Activated naive CD8-positive, alpha-beta T cell treated with anti-CD3 and anti-CD28 coated beads for 36 hours (primary cell): ENCODE measurements around the gene DRGX. TPM values are rescaled to one million over a fixed set of nuclear protein-coding genes. Genes with fewer than 3 reads are reported as not detected.

Experiments used
- DNase-seq: peaks from one replicate; pipeline ENCODE4 v3.0.0; 2021
- H3K27ac Mint-ChIP-seq: one replicate; pipeline ENCODE4 v1.8.0; 2022; ENCODE audit warnings: mild to moderate bottlenecking, moderate library complexity, mixed read lengths
- H3K27me3 Mint-ChIP-seq: one replicate; pipeline ENCODE4 v1.8.0; 2022; ENCODE audit warnings: mild to moderate bottlenecking, mixed read lengths
- H3K36me3 Mint-ChIP-seq: one replicate; pipeline ENCODE4 v1.8.0; 2021; ENCODE audit warnings: mild to moderate bottlenecking, mixed read lengths
- H3K4me1 Mint-ChIP-seq: one replicate; pipeline ENCODE4 v1.8.0; 2021; ENCODE audit warnings: mixed read lengths
- H3K4me3 Mint-ChIP-seq: one replicate; pipeline ENCODE4 v1.8.0; 2022; ENCODE audit warnings: mild to moderate bottlenecking, moderate library complexity, mixed read lengths
- H3K9me3 Mint-ChIP-seq: one replicate; pipeline ENCODE4 v1.8.0; 2022; ENCODE audit warnings: mixed read lengths
- total RNA-seq, 2 experiments: library from RNA; stranded (reverse); gene quantifications; one replicate each; pipeline ENCODE4 v1.2.3, GENCODE V29; 2021

DRGX gene
- not detected for total RNA-seq

DNA sequence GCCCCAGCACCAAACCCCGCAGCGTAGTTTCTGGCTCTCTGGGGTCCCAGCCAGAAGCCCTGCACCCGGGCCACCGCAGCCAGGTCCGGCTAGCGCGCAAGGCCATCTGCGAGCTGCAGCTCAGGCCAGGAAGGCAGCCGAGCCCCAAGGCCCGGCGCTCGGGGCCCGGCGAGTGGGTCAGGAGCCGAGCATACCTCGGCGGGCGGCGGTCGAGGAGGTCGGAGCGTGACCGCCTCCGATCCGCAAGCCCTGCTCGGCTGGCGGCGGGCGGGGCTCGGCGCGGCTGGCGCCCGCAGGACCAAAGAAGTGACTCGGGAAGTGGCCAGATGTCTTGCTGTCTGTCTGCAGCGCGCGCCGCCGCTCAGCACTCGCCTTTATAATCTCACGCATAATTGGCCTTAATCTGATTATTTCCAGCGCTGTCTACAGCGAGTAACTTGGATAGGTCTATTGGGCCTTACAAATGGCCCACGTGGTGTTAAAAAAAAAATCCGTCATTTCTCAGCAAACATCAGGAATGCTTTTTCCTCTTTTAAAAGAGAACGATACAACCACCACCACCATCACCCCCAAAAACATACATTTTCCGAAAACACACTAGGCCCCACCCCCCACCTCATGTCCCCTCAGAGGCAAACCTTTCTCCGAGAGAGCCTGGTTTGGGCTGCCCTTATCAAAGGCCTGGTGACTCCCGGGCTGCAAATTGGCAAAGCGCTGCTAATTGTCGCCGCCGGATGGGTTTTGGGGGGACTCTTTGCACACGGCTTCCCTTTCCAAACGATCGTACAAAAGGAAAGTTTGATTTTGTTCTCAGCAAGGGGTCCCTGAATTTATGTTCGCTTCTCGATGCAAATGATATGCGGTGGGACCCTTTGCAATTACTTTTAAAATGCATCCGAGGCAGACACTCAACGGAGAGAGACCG, at the start of gene DRGX:
Gene DRGX, minus strand, starts transcription at position 349 of the 925 bp plus-strand sequence. CDS start 649 bp downstream, outside the sequence.
- H3K4me3 Mint-ChIP-seq, result no peak within 1 kb of the TSS
- peaks cover 5% of the 10 kb centered on the region for H3K4me1 Mint-ChIP-seq
- H3K27me3 Mint-ChIP-seq, result peaks cover 92% of the 10 kb centered on the region
- no peaks in the 10 kb centered on the region for H3K9me3 Mint-ChIP-seq
- H3K27ac Mint-ChIP-seq, result no peak within 1 kb of the TSS
- no peaks in the 10 kb centered on the region for H3K36me3 Mint-ChIP-seq
- DNase-seq, result no peak

DNA sequence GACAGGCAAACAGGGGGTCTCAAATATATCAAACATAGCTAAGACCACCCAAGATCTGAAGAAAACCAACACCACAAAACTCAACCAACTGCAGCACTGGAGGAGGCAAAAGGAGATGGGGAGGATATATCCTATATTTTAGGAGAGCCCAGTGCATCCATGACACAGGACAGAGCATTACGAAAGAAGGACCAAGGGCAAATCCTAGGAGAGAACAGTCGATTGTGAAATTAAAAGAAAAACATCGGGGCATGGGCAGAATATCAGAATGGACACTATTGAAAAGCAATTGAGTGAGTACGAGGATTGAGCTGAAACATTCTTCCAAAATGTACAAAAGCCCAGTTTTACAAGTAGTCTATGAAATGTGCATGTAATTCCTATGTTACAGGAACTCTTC, 48.5 kb upstream of the DRGX start:
- Mint-ChIP-seq H3K4me1 (peaks cover 17% of the 10 kb centered on the region), H3K27ac (no peak overlapping the region), H3K27me3 (peaks cover 12% of the 10 kb centered on the region), H3K36me3 (peaks cover 11% of the 10 kb centered on the region), H3K9me3 (peaks cover 16% of the 10 kb centered on the region), H3K4me3 (no peak overlapping the region)
- DNase-seq, result no peak

DNA sequence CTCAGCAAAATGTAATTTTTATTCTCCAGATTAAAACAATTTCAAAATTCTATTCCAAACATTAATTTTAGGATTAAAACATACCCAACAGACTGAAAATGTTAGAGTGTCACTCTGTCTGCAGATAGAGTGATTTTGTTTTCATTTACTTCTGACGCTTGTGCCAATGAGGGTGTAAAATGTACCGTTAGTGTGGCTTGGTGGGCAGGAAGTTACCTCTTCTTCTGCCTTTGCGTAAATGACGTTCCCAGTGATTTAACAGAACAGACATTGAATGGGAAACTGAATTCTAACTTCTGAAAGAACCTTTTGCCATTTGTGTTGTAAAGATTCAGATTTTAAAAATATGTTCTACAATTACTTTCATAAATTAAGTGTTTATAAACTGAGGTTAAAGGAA, 47.0 kb upstream of the DRGX start:
- Mint-ChIP-seq H3K27ac (no peak overlapping the region), H3K27me3 (peaks cover 12% of the 10 kb centered on the region), H3K9me3 (peaks cover 6% of the 10 kb centered on the region), H3K4me1 (peaks cover 17% of the 10 kb centered on the region), H3K36me3 (peaks cover 8% of the 10 kb centered on the region), H3K4me3 (no peak overlapping the region)
- no peak for DNase-seq

DNA sequence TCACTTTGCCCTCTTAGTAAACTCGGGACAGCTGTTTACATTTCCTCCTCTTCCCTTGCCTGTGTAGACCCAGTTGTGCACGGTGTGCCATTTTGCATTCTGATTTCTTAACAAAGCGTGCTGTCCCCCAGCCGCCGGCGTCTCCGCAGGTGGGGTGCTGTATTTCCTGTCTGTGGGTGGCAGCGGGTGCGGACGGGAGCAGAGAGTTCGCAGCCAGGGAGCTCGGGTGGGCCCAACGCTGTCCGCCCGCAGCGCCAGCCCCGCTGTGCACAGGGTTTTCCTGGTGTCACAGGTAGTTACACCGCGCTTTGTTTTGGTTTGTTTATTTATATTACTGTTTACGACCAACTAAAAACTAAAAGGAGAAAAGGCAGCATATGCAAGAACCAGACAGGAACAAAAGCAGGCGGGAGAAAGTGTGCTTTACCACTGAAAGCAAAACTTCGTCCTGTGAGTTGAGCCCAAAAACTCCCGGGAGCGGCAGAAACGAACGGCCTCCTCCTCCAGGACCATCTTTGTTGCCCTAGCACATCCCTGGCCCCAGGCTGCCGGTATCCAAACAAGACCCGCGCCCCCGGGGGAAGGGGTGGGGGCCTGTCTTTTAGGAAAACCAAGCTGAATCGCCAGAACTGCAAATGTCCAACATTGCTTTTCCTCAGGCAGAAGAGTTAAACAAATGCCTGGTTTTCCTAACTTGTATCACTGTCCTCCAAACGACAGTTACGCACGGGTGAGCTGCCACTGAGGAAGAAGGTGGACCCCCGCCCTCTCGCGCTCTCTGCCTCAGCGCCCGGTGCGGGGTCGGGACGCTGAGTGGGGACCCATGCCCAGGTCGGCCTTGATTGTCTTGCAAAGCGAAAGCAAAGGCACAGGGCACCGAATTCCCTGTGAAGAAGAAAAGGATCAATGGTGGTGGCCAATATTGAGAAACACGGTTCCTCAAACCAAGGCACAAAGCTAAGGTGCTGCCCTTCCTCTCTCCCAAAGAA, 45.9 kb upstream of the DRGX start:
- Mint-ChIP-seq H3K27me3 (peaks cover 12% of the 10 kb centered on the region), H3K36me3 (peaks cover 8% of the 10 kb centered on the region), H3K4me1 (peaks cover 13% of the 10 kb centered on the region), H3K4me3 (peak overlapping the region; percentile 58), H3K27ac (no peak overlapping the region), H3K9me3 (peaks cover 3% of the 10 kb centered on the region)
- peak; percentile 24 for DNase-seq

DNA sequence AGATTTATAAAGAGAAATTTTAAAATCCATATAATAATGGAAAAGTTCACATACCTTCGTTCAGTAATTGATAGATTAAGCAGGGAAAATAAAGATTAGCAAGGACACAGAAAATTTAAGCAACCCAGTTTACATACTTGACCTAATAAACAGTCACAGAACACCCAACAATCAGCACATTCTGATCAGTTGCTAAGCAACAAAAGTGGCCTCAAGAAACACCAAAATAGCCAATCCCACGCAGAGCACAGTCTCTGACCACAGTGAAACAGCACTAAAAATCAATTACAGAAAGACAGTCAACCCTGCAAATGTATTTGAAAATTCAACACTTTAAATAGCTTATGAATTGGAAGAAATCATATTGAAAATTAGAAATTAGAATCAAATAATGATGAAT, 39.3 kb upstream of the DRGX start:
- H3K27me3 Mint-ChIP-seq, result no peaks in the 10 kb centered on the region
- H3K9me3 Mint-ChIP-seq, result peaks cover 2% of the 10 kb centered on the region
- DNase-seq, result no peak
- H3K36me3 Mint-ChIP-seq, result peaks cover 8% of the 10 kb centered on the region
- no peak overlapping the region for H3K4me3 Mint-ChIP-seq
- H3K27ac Mint-ChIP-seq, result no peak overlapping the region
- no peaks in the 10 kb centered on the region for H3K4me1 Mint-ChIP-seq

DNA sequence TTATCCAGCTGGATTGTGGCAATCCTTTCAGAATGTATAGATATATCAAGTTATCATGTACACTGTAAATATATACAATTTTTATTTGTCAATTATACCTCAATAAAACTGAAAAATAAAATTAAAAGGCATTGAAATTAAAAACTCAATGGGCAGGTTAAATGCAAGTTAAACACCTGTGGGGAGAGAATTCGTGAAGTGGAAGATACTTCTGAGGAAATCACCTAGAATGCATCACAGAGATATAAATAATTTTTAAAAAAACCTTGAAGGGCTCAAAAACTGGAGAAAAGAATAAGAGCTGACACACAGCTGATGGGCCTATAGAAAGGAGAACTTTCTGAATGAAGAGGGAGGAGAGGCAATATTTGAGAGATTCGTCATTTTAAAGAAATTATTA, 37.2 kb upstream of the DRGX start:
- Mint-ChIP-seq H3K4me3 (no peak overlapping the region), H3K27me3 (no peaks in the 10 kb centered on the region), H3K4me1 (no peaks in the 10 kb centered on the region), H3K9me3 (peaks cover 2% of the 10 kb centered on the region), H3K27ac (no peak overlapping the region), H3K36me3 (peaks cover 4% of the 10 kb centered on the region)
- DNase-seq, result no peak

DNA sequence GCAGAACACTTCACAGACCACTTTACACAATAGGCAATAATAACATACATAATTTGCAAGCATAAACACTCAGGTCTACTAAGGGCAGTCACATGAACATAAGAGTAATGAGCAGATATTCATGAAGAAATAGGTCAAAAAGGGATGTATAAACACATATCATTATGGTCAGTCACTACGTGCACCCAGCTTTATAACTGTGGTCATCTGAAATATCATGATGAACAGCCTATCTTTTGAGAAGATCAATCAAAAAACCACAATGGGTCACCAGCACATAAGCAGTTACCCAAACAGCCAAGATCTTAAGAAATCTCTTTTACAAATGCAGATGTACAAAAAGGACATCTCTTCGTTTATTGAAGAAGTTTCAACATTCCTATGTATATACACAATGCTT, 35.5 kb upstream of the DRGX start:
- DNase-seq, result no peak
- Mint-ChIP-seq H3K27me3 (no peaks in the 10 kb centered on the region), H3K36me3 (peaks cover 4% of the 10 kb centered on the region), H3K27ac (no peak overlapping the region), H3K9me3 (peaks cover 2% of the 10 kb centered on the region), H3K4me3 (no peak overlapping the region), H3K4me1 (no peaks in the 10 kb centered on the region)

DNA sequence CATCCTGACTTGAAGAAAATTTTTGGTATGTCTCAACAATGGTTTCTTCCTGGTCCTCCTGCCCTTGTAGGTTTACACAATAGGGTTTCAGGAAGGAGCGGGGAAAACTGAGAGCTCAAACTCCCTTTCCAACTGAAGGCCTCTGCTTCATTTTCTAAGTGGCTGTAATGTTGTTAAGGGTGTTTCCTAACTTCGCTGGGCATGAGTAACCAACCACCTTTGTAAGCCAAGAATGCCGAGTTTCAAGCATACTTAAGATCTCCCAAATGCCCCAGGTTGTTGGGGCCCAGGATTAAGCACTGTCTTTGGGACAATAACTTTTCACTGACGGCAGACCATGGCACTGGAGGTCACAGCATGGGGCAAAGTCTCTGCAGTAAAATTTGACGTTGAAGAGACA, 33.6 kb upstream of the DRGX start:
- H3K9me3 Mint-ChIP-seq, result peaks cover 6% of the 10 kb centered on the region
- H3K4me3 Mint-ChIP-seq, result no peak overlapping the region
- no peak overlapping the region for H3K27ac Mint-ChIP-seq
- peaks cover 4% of the 10 kb centered on the region for H3K36me3 Mint-ChIP-seq
- DNase-seq, result no peak
- H3K4me1 Mint-ChIP-seq, result no peaks in the 10 kb centered on the region
- H3K27me3 Mint-ChIP-seq, result no peaks in the 10 kb centered on the region

DNA sequence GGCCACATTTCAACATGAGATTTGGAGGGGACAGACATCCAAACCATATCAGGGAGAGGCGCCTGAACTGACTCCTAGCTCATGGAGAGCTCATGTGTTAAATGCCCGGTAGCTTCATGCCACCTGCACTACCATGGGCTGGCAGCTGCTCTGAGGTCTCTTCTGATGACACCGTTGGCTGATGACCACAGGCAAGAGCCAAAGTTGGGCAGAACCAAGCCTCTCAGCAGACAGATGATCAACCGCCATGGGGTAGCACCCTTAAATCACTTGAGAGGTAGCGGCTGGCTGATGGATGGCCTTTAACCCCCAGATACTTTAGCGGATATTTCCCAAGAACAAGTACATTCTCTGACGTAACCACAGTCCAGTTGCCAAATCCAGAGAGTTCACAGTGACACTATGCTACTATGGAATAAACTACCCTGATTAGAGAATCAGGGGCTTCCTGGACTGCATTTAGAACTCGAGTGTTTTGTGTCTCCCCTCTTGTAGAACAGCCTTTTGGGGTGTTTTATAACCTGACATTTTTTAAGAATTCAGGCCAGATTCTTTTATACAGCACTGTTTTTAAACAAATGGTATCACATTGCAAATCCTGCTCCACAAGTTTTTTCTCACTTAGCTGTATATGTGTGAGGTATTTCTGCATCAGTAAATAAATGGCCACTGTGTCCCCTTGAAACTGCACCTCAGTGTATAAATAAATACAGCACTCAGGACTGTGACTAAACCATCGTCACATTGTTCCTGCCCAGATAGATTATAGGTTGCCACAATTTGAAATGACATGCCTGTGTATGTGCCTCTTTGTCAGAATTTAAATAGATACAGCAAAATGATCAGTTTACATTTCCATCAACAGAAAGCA, 30.8 kb upstream of the DRGX start:
- Mint-ChIP-seq H3K9me3 (peaks cover 9% of the 10 kb centered on the region), H3K4me1 (no peaks in the 10 kb centered on the region), H3K27ac (no peak overlapping the region), H3K4me3 (no peak overlapping the region), H3K36me3 (peaks cover 4% of the 10 kb centered on the region), H3K27me3 (peaks cover 4% of the 10 kb centered on the region)
- no peak for DNase-seq

DNA sequence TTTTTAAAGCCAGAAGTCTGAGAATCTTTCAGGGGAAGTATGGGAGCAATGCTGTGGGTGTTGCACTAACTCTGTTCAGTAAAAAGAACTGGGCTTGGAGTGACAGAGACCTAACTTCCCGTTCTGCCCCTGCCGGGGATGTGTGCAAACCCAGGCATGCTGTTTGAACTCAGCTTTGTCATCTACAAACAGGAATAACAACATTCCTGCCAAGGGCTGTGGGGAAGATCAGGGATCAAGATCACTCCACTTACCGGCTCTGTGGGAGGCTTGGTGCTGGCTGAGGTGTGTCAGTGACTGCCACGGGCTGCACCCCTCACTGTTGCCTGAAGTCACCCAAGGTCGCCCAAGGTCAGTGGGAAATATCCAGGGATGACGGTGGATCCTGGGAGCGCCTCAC, 23.1 kb upstream of the DRGX start:
- Mint-ChIP-seq H3K27ac (no peak overlapping the region), H3K4me1 (no peaks in the 10 kb centered on the region), H3K4me3 (no peak overlapping the region), H3K36me3 (no peaks in the 10 kb centered on the region), H3K9me3 (peaks cover under 1% of the 10 kb centered on the region), H3K27me3 (peaks cover 8% of the 10 kb centered on the region)
- DNase-seq, result no peak

DNA sequence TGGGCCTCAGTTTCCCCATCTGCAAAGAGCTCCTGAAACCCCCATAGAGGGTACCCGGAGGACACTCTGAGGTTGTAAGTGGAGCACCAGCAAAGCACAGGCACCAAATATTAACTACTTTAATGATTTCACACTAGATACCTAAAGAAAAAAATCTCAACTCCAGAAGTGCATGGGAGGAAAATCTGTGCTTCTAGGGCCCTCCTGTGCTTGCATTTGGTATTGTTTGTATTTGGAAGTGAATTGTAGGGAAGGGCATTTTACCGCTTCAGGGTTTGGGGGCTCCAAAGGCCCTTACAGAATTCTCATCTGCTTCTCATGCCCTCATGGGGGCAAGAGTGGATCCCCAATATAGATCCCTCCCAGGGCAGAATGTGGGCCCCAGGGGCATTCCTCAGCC, 22.4 kb upstream of the DRGX start:
- Mint-ChIP-seq H3K4me1 (no peaks in the 10 kb centered on the region), H3K27me3 (peaks cover 4% of the 10 kb centered on the region), H3K27ac (no peak overlapping the region), H3K4me3 (no peak overlapping the region), H3K36me3 (no peaks in the 10 kb centered on the region), H3K9me3 (no peaks in the 10 kb centered on the region)
- DNase-seq, result no peak

DNA sequence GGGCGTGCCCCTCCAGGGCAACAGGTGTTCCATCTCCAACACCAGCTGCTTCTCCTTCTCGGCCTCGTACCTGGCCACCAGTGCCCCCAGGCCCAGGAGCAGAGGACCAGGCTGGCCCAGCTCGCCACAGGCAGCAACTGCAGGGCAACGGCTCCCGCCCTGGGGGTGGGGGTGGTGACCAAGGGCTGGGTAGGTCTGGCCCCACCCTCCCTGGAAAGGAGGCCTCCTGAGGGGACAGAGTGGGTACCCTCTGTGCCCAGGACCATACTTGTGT, 22.1 kb upstream of the DRGX start:
- Mint-ChIP-seq H3K9me3 (no peaks in the 10 kb centered on the region), H3K27ac (no peak overlapping the region), H3K4me3 (no peak overlapping the region), H3K4me1 (no peaks in the 10 kb centered on the region), H3K36me3 (no peaks in the 10 kb centered on the region), H3K27me3 (peaks cover 4% of the 10 kb centered on the region)
- DNase-seq, result no peak

DNA sequence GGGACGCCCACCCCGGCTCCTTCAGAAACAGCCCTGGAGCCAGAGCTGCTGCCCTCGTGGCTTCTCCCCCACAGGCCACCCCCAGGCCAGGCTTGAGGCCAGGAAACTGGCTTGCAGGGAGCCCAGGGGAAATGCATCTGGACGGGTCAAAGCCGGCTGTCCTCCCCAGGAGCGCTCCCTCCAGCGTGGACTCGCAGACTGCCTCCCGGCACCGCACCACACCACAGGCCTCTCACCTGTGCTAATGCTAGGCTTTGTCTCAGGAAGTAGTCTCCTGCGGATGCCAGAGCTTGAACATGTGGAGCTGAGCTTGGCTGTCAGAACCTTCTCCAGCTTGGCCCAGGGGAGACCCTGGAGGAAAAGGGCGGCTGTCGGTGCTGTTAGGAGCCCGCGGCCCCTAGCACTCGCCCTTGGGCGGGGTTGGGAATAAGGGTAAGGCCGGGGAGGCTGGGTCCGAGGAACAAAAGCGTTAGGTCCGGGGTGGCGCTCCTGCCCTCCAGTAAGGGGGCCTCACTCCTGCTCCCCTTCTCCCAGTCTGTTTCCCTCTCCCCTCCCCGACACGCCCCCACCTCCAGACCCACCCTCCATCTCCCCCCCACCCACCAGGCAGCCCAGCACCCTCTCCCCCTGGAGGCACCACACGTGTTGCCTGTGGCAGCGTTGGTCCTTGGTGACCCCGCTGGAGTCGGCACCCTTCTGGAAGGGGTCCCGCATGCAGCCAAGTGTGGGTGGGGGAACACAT, 21.6 kb upstream of the DRGX start:
- H3K4me1 Mint-ChIP-seq, result no peaks in the 10 kb centered on the region
- H3K9me3 Mint-ChIP-seq, result no peaks in the 10 kb centered on the region
- H3K36me3 Mint-ChIP-seq, result no peaks in the 10 kb centered on the region
- no peak overlapping the region for H3K27ac Mint-ChIP-seq
- no peak for DNase-seq
- no peak overlapping the region for H3K4me3 Mint-ChIP-seq
- H3K27me3 Mint-ChIP-seq, result peaks cover 4% of the 10 kb centered on the region

DNA sequence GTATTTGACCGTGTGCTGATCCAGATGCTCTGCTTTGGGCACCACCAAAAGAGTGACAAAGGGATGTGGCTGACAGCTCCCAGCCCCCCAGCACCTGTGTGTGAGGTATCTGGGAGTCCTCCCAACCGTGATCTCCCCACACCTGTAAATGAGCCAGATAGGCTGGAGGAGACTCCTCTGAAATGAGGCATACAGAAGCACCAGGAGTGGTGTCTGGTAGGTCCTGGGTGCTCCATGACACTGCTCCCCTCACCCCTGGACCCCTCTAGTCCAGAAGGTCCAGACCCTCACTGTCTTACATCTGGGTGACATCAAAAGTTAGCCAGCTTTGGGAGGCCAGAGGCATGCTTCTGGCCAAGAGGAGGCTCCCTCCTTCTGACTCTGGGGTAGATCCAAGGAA, 20.0 kb upstream of the DRGX start:
- Mint-ChIP-seq H3K27me3 (peaks cover 4% of the 10 kb centered on the region), H3K9me3 (no peaks in the 10 kb centered on the region), H3K27ac (no peak overlapping the region), H3K4me1 (no peaks in the 10 kb centered on the region), H3K4me3 (no peak overlapping the region), H3K36me3 (no peaks in the 10 kb centered on the region)
- DNase-seq, result no peak
